Neuron (in vitro differentiated cells): Measurements from ENCODE around the gene C22orf15.

Source experiments
- H2AFZ ChIP-seq: one replicate; pipeline ENCODE4 v1.6.1; 2013; ENCODE audit warnings: low read depth, mild to moderate bottlenecking, inconsistent platforms, low read length, moderate library complexity
- H3K27me3 ChIP-seq: one replicate; pipeline ENCODE4 v1.6.1; 2013; ENCODE audit warnings: low read length; ENCODE audit not compliant: insufficient read depth
- H3K36me3 ChIP-seq: one replicate; pipeline ENCODE4 v1.6.1; 2013; ENCODE audit warnings: low read length; ENCODE audit not compliant: insufficient read depth
- H3K4me1 ChIP-seq: one replicate; pipeline ENCODE4 v1.6.1; 2013; ENCODE audit warnings: low read length; ENCODE audit not compliant: insufficient read depth
- H3K4me3 ChIP-seq: 2 replicates; pipeline ENCODE4 v1.5.1; 2013; ENCODE audit warnings: mild to moderate bottlenecking, low read length, moderate library complexity
- H3K9me3 ChIP-seq: one replicate; pipeline ENCODE4 v1.6.1; 2013; ENCODE audit warnings: low read length

Gene C22orf15

GRCh38 chr22:23791738-23792645 is 29.2 kb downstream of the C22orf15 start:
- H2AFZ ChIP-seq: no peak overlapping the region
- peaks cover 51% of the 10 kb centered on the region for H3K36me3 ChIP-seq
- no peak overlapping the region for H3K4me3 ChIP-seq
- H3K27me3 ChIP-seq: no peaks in the 10 kb centered on the region
- H3K9me3 ChIP-seq: no peaks in the 10 kb centered on the region
- H3K4me1 ChIP-seq: peaks cover 9% of the 10 kb centered on the region

GRCh38 chr22:23793326-23793725 is 30.5 kb downstream of the C22orf15 start:
- H3K4me1 ChIP-seq: no peaks in the 10 kb centered on the region
- no peak overlapping the region for H2AFZ ChIP-seq
- no peaks in the 10 kb centered on the region for H3K9me3 ChIP-seq
- H3K27me3 ChIP-seq: no peaks in the 10 kb centered on the region
- no peak overlapping the region for H3K4me3 ChIP-seq
- H3K36me3 ChIP-seq: peaks cover 59% of the 10 kb centered on the region

GRCh38 chr22:23796461-23796860 is 33.7 kb downstream of the C22orf15 start:
- Histone ChIP-seq H3K9me3 (no peaks in the 10 kb centered on the region), H3K36me3 (peaks cover 76% of the 10 kb centered on the region), H3K4me1 (no peaks in the 10 kb centered on the region)

GRCh38 chr22:23800297-23801237 is 37.8 kb downstream of the C22orf15 start:
- Histone ChIP-seq H3K27me3 (no peaks in the 10 kb centered on the region), H3K4me1 (no peaks in the 10 kb centered on the region), H3K9me3 (no peaks in the 10 kb centered on the region), H3K4me3 (no peak overlapping the region), H3K36me3 (peaks cover 76% of the 10 kb centered on the region), H2AFZ (no peak overlapping the region)

More at GRCh38 chr22:23796461-23796860, 33.7 kb downstream of the C22orf15 start:
- Histone ChIP-seq H3K27me3 (no peaks in the 10 kb centered on the region), H2AFZ (no peak overlapping the region), H3K4me3 (no peak overlapping the region)

- Histone ChIP-seq H3K4me3 (no peak overlapping the region), H3K36me3 (peaks cover 78% of the 10 kb centered on the region), H3K27me3 (no peaks in the 10 kb centered on the region), H2AFZ (no peak overlapping the region), H3K4me1 (no peaks in the 10 kb centered on the region), H3K9me3 (no peaks in the 10 kb centered on the region)
Observed at GRCh38 chr22:23801238-23801821, 38.5 kb downstream of the C22orf15 start.

GRCh38 chr22:23801886-23802377 is 39.1 kb downstream of the C22orf15 start:
- H3K4me3 ChIP-seq: no peak overlapping the region
- H3K9me3 ChIP-seq: no peaks in the 10 kb centered on the region
- no peaks in the 10 kb centered on the region for H3K27me3 ChIP-seq
- no peaks in the 10 kb centered on the region for H3K4me1 ChIP-seq
- no peak overlapping the region for H2AFZ ChIP-seq
- H3K36me3 ChIP-seq: peaks cover 80% of the 10 kb centered on the region

GRCh38 chr22:23803001-23803819 is 40.4 kb downstream of the C22orf15 start:
- H3K27me3 ChIP-seq: no peaks in the 10 kb centered on the region
- no peak overlapping the region for H2AFZ ChIP-seq
- H3K4me1 ChIP-seq: no peaks in the 10 kb centered on the region
- H3K9me3 ChIP-seq: no peaks in the 10 kb centered on the region
- no peak overlapping the region for H3K4me3 ChIP-seq
- H3K36me3 ChIP-seq: peaks cover 77% of the 10 kb centered on the region

- no peak overlapping the region for H3K4me3 ChIP-seq
Observed at GRCh38 chr22:23804781-23805291, 42.0 kb downstream of the C22orf15 start.

GRCh38 chr22:23806837-23807236 is 44.0 kb downstream of the C22orf15 start:
- Histone ChIP-seq H3K36me3 (peaks cover 66% of the 10 kb centered on the region), H2AFZ (no peak overlapping the region), H3K4me3 (no peak overlapping the region), H3K9me3 (no peaks in the 10 kb centered on the region), H3K4me1 (no peaks in the 10 kb centered on the region), H3K27me3 (no peaks in the 10 kb centered on the region)

More at GRCh38 chr22:23804781-23805291, 42.0 kb downstream of the C22orf15 start:
- Histone ChIP-seq H3K36me3 (peaks cover 71% of the 10 kb centered on the region), H3K4me1 (no peaks in the 10 kb centered on the region), H3K9me3 (no peaks in the 10 kb centered on the region), H2AFZ (no peak overlapping the region), H3K27me3 (no peaks in the 10 kb centered on the region)

GRCh38 chr22:23812378-23812777 is 49.6 kb downstream of the C22orf15 start:
- no peak overlapping the region for H2AFZ ChIP-seq
- no peaks in the 10 kb centered on the region for H3K4me1 ChIP-seq
- no peaks in the 10 kb centered on the region for H3K27me3 ChIP-seq
- no peak overlapping the region for H3K4me3 ChIP-seq
- no peaks in the 10 kb centered on the region for H3K9me3 ChIP-seq
- peaks cover 60% of the 10 kb centered on the region for H3K36me3 ChIP-seq
